IMR-90 (cell line): ENCODE data around the gene S1PR1. TPM values are rescaled to one million over a fixed set of nuclear protein-coding genes. Genes with fewer than 3 reads are reported as not detected.

Experiments
- ATAC-seq: fragments of 200-7000 bp; cut with Tn5 transposase; 2 replicates; pipeline ENCODE4 v1.9.1; 2020; ENCODE audit warnings: low read depth, mild to moderate bottlenecking, moderate library complexity
- BruUV-seq: library from RNA; stranded (reverse); fragments of 400-500 nt; replicated peaks from 2 replicates; lab custom pipeline; 2021; lab: Mats Ljungman, UMichigan
- CTCF ChIA-PET: fragments of 300-600 bp; formaldehyde crosslinking; extraction: SDS; loops from one replicate; lab custom pipeline; 2021; ENCODE audit warnings: antibody characterized with exemption; lab: Yijun Ruan, JAX
- POLR2A ChIA-PET: fragments of 300-600 bp; sonication (Branson Sonifier 250); formaldehyde crosslinking; loops from one replicate; lab custom pipeline; 2022; ENCODE audit warnings: antibody characterized with exemption; ENCODE audit not compliant: unreplicated experiment; lab: Charles Lee
- DNase-seq: peaks from one replicate; pipeline ENCODE4 v3.0.0; 2013
- H2AFZ ChIP-seq: replicated peaks from 2 replicates; pipeline ENCODE3; 2013; ENCODE audit warnings: low read length, mild to moderate bottlenecking; ENCODE audit not compliant: poor library complexity
- H2AK5ac ChIP-seq: 2 replicates; pipeline ENCODE4 v1.6.1; 2013; ENCODE audit warnings: low read depth, low read length, inconsistent platforms
- H2AK9ac ChIP-seq: replicated peaks from 2 replicates; pipeline ENCODE3; 2013; ENCODE audit warnings: mild to moderate bottlenecking, low read depth, low read length, moderate library complexity; ENCODE audit not compliant: poor library complexity
- H2BK120ac ChIP-seq: 2 replicates; pipeline ENCODE4 v1.6.1; 2013; ENCODE audit warnings: low read depth, low read length, inconsistent platforms
- H2BK15ac ChIP-seq: 3 replicates; pipeline ENCODE4 v1.6.1; 2013; ENCODE audit warnings: low read depth, low read length, inconsistent platforms
- H2BK20ac ChIP-seq: 2 replicates; pipeline ENCODE4 v1.6.1; 2013; ENCODE audit warnings: low read depth, mild to moderate bottlenecking, inconsistent platforms, low read length, moderate library complexity
- H2BK5ac ChIP-seq: 2 replicates; pipeline ENCODE4 v1.6.1; 2013; ENCODE audit warnings: mild to moderate bottlenecking, low read depth, low read length, inconsistent platforms; ENCODE audit not compliant: poor library complexity, severe bottlenecking
- H3K14ac ChIP-seq: replicated peaks from 2 replicates; pipeline ENCODE4 v1.6.1; 2013; ENCODE audit warnings: low read depth, low read length, inconsistent platforms
- H3K18ac ChIP-seq: 2 replicates; pipeline ENCODE4 v1.6.1; 2013; ENCODE audit warnings: low read depth, low read length, control low read depth
- H3K23ac ChIP-seq: 2 replicates; pipeline ENCODE4 v1.6.1; 2013; ENCODE audit warnings: low read depth, low read length, inconsistent platforms
- H3K27ac ChIP-seq: 2 replicates; pipeline ENCODE4 v1.5.1; 2013; ENCODE audit warnings: mild to moderate bottlenecking, control low read depth, low read length; ENCODE audit not compliant: insufficient read depth
- H3K27me3 ChIP-seq: 2 replicates; pipeline ENCODE4 v1.6.1; 2013; ENCODE audit warnings: low read length; ENCODE audit not compliant: control insufficient read depth, insufficient read depth
- H3K36me3 ChIP-seq: 2 replicates; pipeline ENCODE4 v1.6.1; 2013; ENCODE audit warnings: low read length, mixed read lengths; ENCODE audit not compliant: control insufficient read depth, insufficient read depth
- H3K4ac ChIP-seq: 2 replicates; pipeline ENCODE4 v1.6.1; 2013; ENCODE audit warnings: low read depth, low read length, inconsistent platforms
- H3K4me1 ChIP-seq: 2 replicates; pipeline ENCODE4 v1.6.1; 2013; ENCODE audit warnings: low read length, mixed read lengths; ENCODE audit not compliant: control insufficient read depth, insufficient read depth
- H3K4me2 ChIP-seq: 2 replicates; pipeline ENCODE4 v1.6.1; 2013; ENCODE audit warnings: low read depth, mild to moderate bottlenecking, control low read depth, low read length, moderate library complexity
- H3K4me3 ChIP-seq: 2 replicates; pipeline ENCODE4 v1.5.1; 2013; ENCODE audit warnings: low read depth, mild to moderate bottlenecking, control low read depth, low read length, moderate library complexity; ENCODE audit not compliant: insufficient read depth
- H3K56ac ChIP-seq: 2 replicates; pipeline ENCODE4 v1.6.1; 2013; ENCODE audit warnings: low read length, inconsistent platforms; ENCODE audit not compliant: insufficient read depth; ENCODE audit errors: extremely low read depth
- H3K79me1 ChIP-seq, 2 experiments: 2 replicates each; pipeline ENCODE4 v1.6.1; 2013; ENCODE audit warnings: low read length in 2 of 2, inconsistent platforms in 1 of 2, low read depth in 1 of 2
- H3K9ac ChIP-seq: 2 replicates; pipeline ENCODE4 v1.6.1; 2013; ENCODE audit warnings: low read depth, low read length, control low read depth
- H3K9me1 ChIP-seq: 2 replicates; pipeline ENCODE4 v1.6.1; 2013; ENCODE audit warnings: low read length, inconsistent platforms; ENCODE audit not compliant: insufficient read depth
- H3K9me3 ChIP-seq: 2 replicates; pipeline ENCODE4 v1.6.1; 2013; ENCODE audit warnings: low read length; ENCODE audit not compliant: control insufficient read depth, insufficient read depth
- H4K20me1 ChIP-seq: 2 replicates; pipeline ENCODE4 v1.6.1; 2013; ENCODE audit warnings: low read length, inconsistent platforms; ENCODE audit not compliant: insufficient read depth
- H4K5ac ChIP-seq: 2 replicates; pipeline ENCODE4 v1.6.1; 2013; ENCODE audit warnings: mild to moderate bottlenecking, low read depth, low read length, control low read depth
- H4K8ac ChIP-seq, 2 experiments: 2 replicates each; pipeline ENCODE4 v1.6.1; 2013; ENCODE audit warnings: low read depth in 2 of 2, low read length in 2 of 2, control low read depth in 1 of 2, inconsistent platforms in 1 of 2
- H4K91ac ChIP-seq: 2 replicates; pipeline ENCODE4 v1.6.1; 2013; ENCODE audit warnings: low read depth, low read length, inconsistent platforms; ENCODE audit not compliant: insufficient read depth
- CEBPB ChIP-seq: IDR thresholded peaks from 2 replicates; pipeline ENCODE4 v1.6.1; 2012; ENCODE audit warnings: low read depth, low read length, improper control_type of control experiment
- CHD1 ChIP-seq: IDR thresholded peaks from 2 replicates; pipeline ENCODE4 v1.6.1; 2012; ENCODE audit warnings: low read depth, low read length, improper control_type of control experiment
- CTCF ChIP-seq: conservative IDR thresholded peaks from 2 replicates; pipeline ENCODE4 v1.5.1; 2012; ENCODE audit warnings: mild to moderate bottlenecking, low read depth, low read length, improper control_type of control experiment
- MAZ ChIP-seq: IDR thresholded peaks from 2 replicates; pipeline ENCODE4 v1.6.1; 2012; ENCODE audit warnings: low read depth, mild to moderate bottlenecking, low read length, improper control_type of control experiment, moderate library complexity, borderline replicate concordance
- MXI1 ChIP-seq: IDR thresholded peaks from 2 replicates; pipeline ENCODE4 v1.6.1; 2012; ENCODE audit warnings: low read depth, mild to moderate bottlenecking, low read length, moderate library complexity, borderline replicate concordance
- NFE2L2 ChIP-seq: fragments of 150-350 bp; IDR thresholded peaks from 2 replicates; pipeline ENCODE4 v1.6.1; 2016; ENCODE audit warnings: low read depth, mild to moderate bottlenecking, low read length
- POLR2A ChIP-seq: IDR thresholded peaks from 2 replicates; pipeline ENCODE4 v1.6.1; 2012; ENCODE audit warnings: mild to moderate bottlenecking, low read depth, low read length
- RAD21 ChIP-seq: IDR thresholded peaks from 2 replicates; pipeline ENCODE4 v1.6.1; 2012; ENCODE audit warnings: low read length, improper control_type of control experiment
- RFX5 ChIP-seq: IDR thresholded peaks from 2 replicates; pipeline ENCODE4 v1.8.0; 2012; ENCODE audit warnings: low read depth, mild to moderate bottlenecking, low read length, moderate library complexity
- USF2 ChIP-seq: fragments of 150-350 bp; IDR thresholded peaks from 2 replicates; pipeline ENCODE4 v1.6.1; 2017; ENCODE audit warnings: mild to moderate bottlenecking, antibody characterized with exemption, low read length, low read depth
- WGBS, 2 experiments: methylation state at CpG; one replicate each; pipeline versions ENCODE4 v1.1.5 to v1.1.7; 2013; ENCODE audit warnings: missing lambda C conversion rate in 2 of 2; ENCODE audit not compliant: insufficient read length in 1 of 2; ENCODE audit errors: extremely low coverage in 2 of 2; 5-methylcytosine and 5-hydroxymethylcytosine counted together
- dilution Hi-C: fragments of 300-500 bp; cut with HindIII; formaldehyde crosslinking; loops from one replicate; pipeline ENCODE4 v1.14.3; 2018; ENCODE audit warnings: low sequenced_read_pairs; ENCODE audit not compliant: unreplicated experiment
- in situ Hi-C: fragments of 300-500 bp; cut with MboI; formaldehyde crosslinking; loops from 3 replicates; pipeline ENCODE4 v1.14.3; 2019; ENCODE audit warnings: low sequenced_read_pairs, inconsistent platforms, mixed read lengths
- intact Hi-C: fragments of 100-400 bp; cut with micrococcal nuclease; formaldehyde crosslinking; loops from 2 replicates; pipeline ENCODE4 v1.10.0; 2022
- polyA plus RNA-seq, 3 experiments: library from polyadenylated mRNA; depleted of rRNA; stranded (reverse); fragments of >200 nt; gene quantifications; 2 replicates each; pipeline ENCODE4 v1.2.3, GENCODE V29; 2012; ENCODE audit warnings: low replicate concordance in 1 of 3
- total RNA-seq: library from RNA; depleted of rRNA; stranded (reverse); fragments of >200 nt; gene quantifications from 2 replicates; pipeline ENCODE4 v1.2.3, GENCODE V29; 2012

The S1PR1 gene
- total and polyA plus RNA-seq, 2 of the 4 experiments (the other 2 are of a cell fraction) = 12.9 to 15.6 TPM

GRCh38 chr1:101228424-101229134 is 8.2 kb upstream of the S1PR1 start:
- Histone ChIP-seq H3K14ac (no peak overlapping the region), H3K23ac (no peak overlapping the region), H4K91ac (no peak overlapping the region), H3K27me3 (no peaks in the 10 kb centered on the region; the same call in 1 of the 2 replicates), H3K9me1 (no peaks in the 10 kb centered on the region), H2BK20ac (no peak overlapping the region), H2BK5ac (no peak overlapping the region), H3K56ac (no peak overlapping the region), H2AK9ac (no peak overlapping the region), H2BK15ac (no peak overlapping the region), H3K18ac (no peak overlapping the region), H3K4me3 (no peak overlapping the region), H3K4ac (no peak overlapping the region), H3K36me3 (no peaks in the 10 kb centered on the region), H2AK5ac (no peak overlapping the region), H3K9ac (no peak overlapping the region), H2AFZ (no peak overlapping the region), H3K27ac (no peak overlapping the region), H3K79me1 (no peaks in the 10 kb centered on the region), H4K5ac (no peak overlapping the region), H4K20me1 (no peaks in the 10 kb centered on the region), H2BK120ac (no peak overlapping the region), H4K8ac (no peak overlapping the region), H3K4me1 (no peaks in the 10 kb centered on the region), H3K9me3 (no peaks in the 10 kb centered on the region), H3K4me2 (no peak overlapping the region)
- dilution Hi-C loops (no loop called here), intact Hi-C loops (no loop called here), in situ Hi-C loops (loop anchor here (25.0 kb wide), 1 partner anchor 191 kb away; the partner anchor contains the start of gene DPH5)
- no TSS peak for BruUV-seq
- TF ChIP-seq CTCF (no peak), NFE2L2 (no peak), RAD21 (no peak), MXI1 (no peak), MAZ (no peak), RFX5 (no peak), CEBPB (no peak), POLR2A (no peak), CHD1 (no peak), USF2 (no peak)
- ATAC-seq (no peak), DNase-seq (no peak)
- POLR2A ChIA-PET = no interaction called here
- CTCF ChIA-PET = interaction anchor here (2.1 kb wide), 1 partner anchor 10 kb away, joined by 6 read pairs; no protein-coding TSS in a partner anchor
- 100% methylated on average over 1 of the region's 6 CpGs; no CpG with 5 or more reads in 1 of the 2 experiments for WGBS, 2 experiments
